Cerebellar nuclear complex (tissue), 1 donor: ENCODE measurements around the gene CHMP4B.

Experiments
- DNase-seq, 2 experiments: peaks; one replicate each; lab custom pipeline; 2025; lab: John Stamatoyannopoulos, UW

The CHMP4B gene

GRCh38 chr20:33839591-33839990 is 28.4 kb downstream of the CHMP4B start:
- DNase-seq, result no peak

- no peak for DNase-seq
Observed at GRCh38 chr20:33840160-33840559, 29.0 kb downstream of the CHMP4B start.

- DNase-seq, result no peak
Observed at GRCh38 chr20:33840759-33841435, 29.7 kb downstream of the CHMP4B start.

GRCh38 chr20:33841436-33841799 is 30.3 kb downstream of the CHMP4B start:
- DNase-seq, result no peak

GRCh38 chr20:33842346-33842745 is 31.2 kb downstream of the CHMP4B start:
- no peak for DNase-seq

- DNase-seq, result no peak
Observed at GRCh38 chr20:33843050-33843449, 31.9 kb downstream of the CHMP4B start.

GRCh38 chr20:33843854-33844253 is 32.7 kb downstream of the CHMP4B start:
- DNase-seq, result no peak

- DNase-seq, result no peak
Observed at GRCh38 chr20:33846291-33846935, 35.3 kb downstream of the CHMP4B start.

GRCh38 chr20:33847006-33847405 is 35.9 kb downstream of the CHMP4B start:
- no peak for DNase-seq

- DNase-seq, result no peak
Observed at GRCh38 chr20:33848391-33848790, 37.2 kb downstream of the CHMP4B start.

- DNase-seq, result no peak
Observed at GRCh38 chr20:33850159-33850558, 39.0 kb downstream of the CHMP4B start.

- DNase-seq, result no peak
Observed at GRCh38 chr20:33851842-33852466, 40.8 kb downstream of the CHMP4B start.

- no peak for DNase-seq
Observed at GRCh38 chr20:33852626-33853506, 41.7 kb downstream of the CHMP4B start.

- DNase-seq, result no peak
Observed at GRCh38 chr20:33853507-33853813, 42.3 kb downstream of the CHMP4B start.

GRCh38 chr20:33857722-33858563 is 46.8 kb downstream of the CHMP4B start:
- no peak for DNase-seq

- DNase-seq, result no peak
Observed at GRCh38 chr20:33858666-33859065, 47.5 kb downstream of the CHMP4B start.

GRCh38 chr20:33859157-33859695 is 48.1 kb downstream of the CHMP4B start:
- DNase-seq, result no peak

- DNase-seq, result no peak
Observed at GRCh38 chr20:33859751-33860150, 48.6 kb downstream of the CHMP4B start.

GRCh38 chr20:33861458-33861857 is 50.3 kb downstream of the CHMP4B start:
- DNase-seq, result no peak

GRCh38 chr20:33862709-33863403 is 51.7 kb downstream of the CHMP4B start:
- DNase-seq, result no peak
